ENCODE measurements around the gene CDH20. TPM values are rescaled to one million over a fixed set of nuclear protein-coding genes. Genes with fewer than 3 reads are reported as not detected.

Gene CDH20
- total and polyA plus RNA-seq, 2 donors (not counting 1 experiment from before 2014, with no cell fraction given), result 0.24 TPM; not detected in 1

DNA sequence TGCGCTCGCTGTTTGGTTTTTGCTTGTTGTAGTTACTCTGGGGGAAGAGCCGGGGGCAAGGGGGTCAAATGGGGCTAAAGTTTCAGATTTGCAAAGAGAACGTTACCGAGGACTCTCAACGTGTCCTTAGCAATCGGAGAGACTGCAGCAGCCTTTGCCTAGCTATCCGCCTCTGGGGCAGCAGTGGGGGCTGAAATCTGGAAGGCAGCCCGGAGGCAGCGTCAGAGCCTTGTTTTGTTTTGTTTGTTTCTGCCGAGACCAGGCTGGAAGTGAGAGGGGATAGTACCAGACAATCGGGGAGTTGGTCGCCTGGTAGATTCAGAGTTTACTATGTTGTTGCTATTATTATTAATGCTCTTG lies 1.2 kb downstream of the CDH20 start:
- H3K4me3 ChIP-seq (replicated peaks in 1 of 4; ENCODE audit: control extremely low read depth in 1 of 4, insufficient read depth in 1 of 4, low read depth in 3 of 4, low read length in 4 of 4), result peak overlapping the region; percentile 26 to 53 (median 48)
- H2AFZ ChIP-seq (ENCODE audit: low read length), result peak overlapping the region; percentile 34
- TF ChIP-seq EZH2 (IDR thresholded peaks at IDR 0.05; ENCODE audit: low read length, missing control alignments), result no peak
- TF ChIP-seq, protein P1, sequence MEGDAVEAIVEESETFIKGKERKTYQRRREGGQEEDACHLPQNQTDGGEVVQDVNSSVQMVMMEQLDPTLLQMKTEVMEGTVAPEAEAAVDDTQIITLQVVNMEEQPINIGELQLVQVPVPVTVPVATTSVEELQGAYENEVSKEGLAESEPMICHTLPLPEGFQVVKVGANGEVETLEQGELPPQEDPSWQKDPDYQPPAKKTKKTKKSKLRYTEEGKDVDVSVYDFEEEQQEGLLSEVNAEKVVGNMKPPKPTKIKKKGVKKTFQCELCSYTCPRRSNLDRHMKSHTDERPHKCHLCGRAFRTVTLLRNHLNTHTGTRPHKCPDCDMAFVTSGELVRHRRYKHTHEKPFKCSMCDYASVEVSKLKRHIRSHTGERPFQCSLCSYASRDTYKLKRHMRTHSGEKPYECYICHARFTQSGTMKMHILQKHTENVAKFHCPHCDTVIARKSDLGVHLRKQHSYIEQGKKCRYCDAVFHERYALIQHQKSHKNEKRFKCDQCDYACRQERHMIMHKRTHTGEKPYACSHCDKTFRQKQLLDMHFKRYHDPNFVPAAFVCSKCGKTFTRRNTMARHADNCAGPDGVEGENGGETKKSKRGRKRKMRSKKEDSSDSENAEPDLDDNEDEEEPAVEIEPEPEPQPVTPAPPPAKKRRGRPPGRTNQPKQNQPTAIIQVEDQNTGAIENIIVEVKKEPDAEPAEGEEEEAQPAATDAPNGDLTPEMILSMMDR (conservative IDR thresholded peaks at IDR 0.05 in 1 of 2, IDR thresholded peaks at IDR 0.05 in 1 of 2; ENCODE audit: low read depth in 1 of 2, low read length in 2 of 2), result no peak
- no peak overlapping the region for H3K9ac ChIP-seq (ENCODE audit: insufficient read depth, low read length)
- H4K20me1 ChIP-seq (ENCODE audit: control insufficient read depth, extremely low read depth, insufficient read depth, low read length), result no peaks in the 10 kb centered on the region
- DNase-seq (ENCODE audit: low read depth in 2 of 2), result peak in 1 of 2 donors; percentile 3
- peaks cover 14% of the 10 kb centered on the region for H3K27me3 ChIP-seq (ENCODE audit: control insufficient read depth, insufficient read depth, low read length)
- peak overlapping the region; percentile 93 for H3K4me2 ChIP-seq (ENCODE audit: extremely low read depth, insufficient read depth, low read length)
- peaks cover 4% of the 10 kb centered on the region for H3K4me1 ChIP-seq (ENCODE audit: control insufficient read depth, extremely low read depth, insufficient read depth, low read length)
- H3K36me3 ChIP-seq (ENCODE audit: control insufficient read depth, insufficient read depth, low read length), result no peaks in the 10 kb centered on the region
- H3K79me2 ChIP-seq (ENCODE audit: control insufficient read depth, insufficient read depth, low read length), result no peaks in the 10 kb centered on the region
- H3K9me3 ChIP-seq (ENCODE audit: control insufficient read depth, insufficient read depth, low read depth, low read length), result no peaks in the 10 kb centered on the region
- no peak overlapping the region for H3K27ac ChIP-seq (ENCODE audit: insufficient read depth, low read length)

DNA sequence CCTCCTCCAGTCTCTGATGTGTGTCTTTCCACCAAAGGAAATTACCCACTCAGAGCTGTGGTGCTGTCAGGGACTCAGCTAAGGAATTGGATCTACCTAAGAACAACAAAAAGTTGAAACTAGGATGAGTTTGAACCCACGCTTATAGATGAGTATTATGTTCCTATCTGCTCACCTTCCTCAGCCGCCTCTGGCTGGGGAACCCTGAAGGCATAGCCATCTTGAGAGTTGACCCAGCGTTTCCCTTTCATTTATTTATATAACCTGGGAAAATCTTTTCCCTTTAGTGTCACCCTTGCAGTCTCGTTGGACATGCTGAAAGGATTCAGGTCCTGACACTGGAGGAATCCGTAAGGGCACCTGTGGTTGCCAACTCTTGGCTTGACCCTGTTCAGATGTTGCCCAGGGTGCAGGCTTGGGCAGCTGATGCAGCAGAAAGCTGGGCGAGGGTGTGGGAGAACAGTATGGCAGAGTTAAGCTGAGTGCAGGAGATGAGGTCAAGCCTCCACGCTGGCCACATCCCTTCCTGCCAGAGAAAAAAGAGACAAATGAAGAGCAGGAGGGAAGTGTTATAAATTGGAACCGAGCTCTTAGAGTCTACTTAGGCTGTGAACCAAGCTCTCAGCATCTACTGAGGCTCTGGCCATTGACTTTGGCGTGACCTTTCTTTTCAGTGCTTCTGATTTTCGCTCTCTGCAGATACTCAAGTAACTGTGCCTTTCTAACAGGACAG lies 1.9 kb downstream of the CDH20 start:
- Histone ChIP-seq H3K27me3 (ENCODE audit: control insufficient read depth, insufficient read depth, low read length) (peaks cover 14% of the 10 kb centered on the region), H3K36me3 (ENCODE audit: control insufficient read depth, insufficient read depth, low read length) (no peaks in the 10 kb centered on the region), H3K9me3 (ENCODE audit: control insufficient read depth, insufficient read depth, low read depth, low read length) (no peaks in the 10 kb centered on the region), H3K9ac (ENCODE audit: insufficient read depth, low read length) (no peak overlapping the region), H3K4me2 (ENCODE audit: extremely low read depth, insufficient read depth, low read length) (no peak overlapping the region), H3K4me3 (replicated peaks in 1 of 4; ENCODE audit: control extremely low read depth in 1 of 4, insufficient read depth in 1 of 4, low read depth in 3 of 4, low read length in 4 of 4) (no peak overlapping the region), H3K27ac (ENCODE audit: insufficient read depth, low read length) (no peak overlapping the region), H4K20me1 (ENCODE audit: control insufficient read depth, extremely low read depth, insufficient read depth, low read length) (no peaks in the 10 kb centered on the region), H3K4me1 (ENCODE audit: control insufficient read depth, extremely low read depth, insufficient read depth, low read length) (peaks cover 4% of the 10 kb centered on the region), H2AFZ (ENCODE audit: low read length) (no peak overlapping the region), H3K79me2 (ENCODE audit: control insufficient read depth, insufficient read depth, low read length) (no peaks in the 10 kb centered on the region)
- no peak for DNase-seq (ENCODE audit: low read depth in 2 of 2)
- TF ChIP-seq, protein P1 (conservative IDR thresholded peaks at IDR 0.05 in 1 of 2, IDR thresholded peaks at IDR 0.05 in 1 of 2; ENCODE audit: low read depth in 1 of 2, low read length in 2 of 2), result no peak
- TF ChIP-seq EZH2 (IDR thresholded peaks at IDR 0.05; ENCODE audit: low read length, missing control alignments), result no peak

DNA sequence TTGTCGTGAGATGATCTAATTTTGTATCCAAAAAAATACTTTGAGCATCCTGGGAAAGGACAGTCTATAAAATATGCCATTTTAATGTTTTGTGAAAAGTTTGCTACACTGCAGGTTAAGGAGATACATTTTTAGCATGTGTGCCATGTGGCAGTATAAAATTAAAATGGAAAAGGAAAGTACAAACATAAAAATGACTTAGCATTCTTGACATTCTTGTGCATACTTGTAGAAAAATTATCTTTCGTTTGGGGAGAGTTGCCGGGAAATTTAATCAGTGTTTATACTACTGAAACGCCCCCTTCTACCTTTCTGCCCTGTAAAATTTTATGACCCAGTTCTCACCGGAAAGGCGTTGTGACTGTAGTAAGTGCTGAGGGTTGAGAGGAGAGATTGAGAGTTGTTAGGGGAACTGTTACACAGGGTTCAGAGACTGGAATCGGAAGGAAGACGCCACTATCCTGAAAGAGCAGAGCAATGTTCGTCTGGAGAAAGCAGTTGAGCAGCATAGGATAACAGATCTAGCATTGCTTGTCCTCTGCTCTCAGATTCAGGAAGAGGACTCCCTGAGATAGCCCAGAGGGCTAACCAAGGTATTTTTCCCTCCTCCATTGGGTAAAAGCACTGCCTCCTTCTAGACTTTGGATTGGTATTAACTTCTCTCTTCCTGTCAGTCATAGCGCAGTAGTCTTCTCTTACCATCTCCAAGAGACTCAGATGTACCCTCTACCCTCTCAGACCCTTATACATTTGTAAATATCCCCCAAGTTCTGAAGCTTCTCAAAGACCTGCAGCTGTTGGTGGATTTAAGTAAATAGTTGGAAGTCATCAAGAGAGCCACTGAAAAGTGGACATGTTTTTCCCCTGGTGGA lies 2.7 kb downstream of the CDH20 start:
- Histone ChIP-seq H3K9me3 (ENCODE audit: control insufficient read depth, insufficient read depth, low read depth, low read length) (no peaks in the 10 kb centered on the region), H3K4me3 (replicated peaks in 1 of 4; ENCODE audit: control extremely low read depth in 1 of 4, insufficient read depth in 1 of 4, low read depth in 3 of 4, low read length in 4 of 4) (no peak overlapping the region), H4K20me1 (ENCODE audit: control insufficient read depth, extremely low read depth, insufficient read depth, low read length) (no peaks in the 10 kb centered on the region), H3K4me2 (ENCODE audit: extremely low read depth, insufficient read depth, low read length) (peak overlapping the region; percentile 34), H3K79me2 (ENCODE audit: control insufficient read depth, insufficient read depth, low read length) (no peaks in the 10 kb centered on the region), H3K4me1 (ENCODE audit: control insufficient read depth, extremely low read depth, insufficient read depth, low read length) (peaks cover 4% of the 10 kb centered on the region), H2AFZ (ENCODE audit: low read length) (no peak overlapping the region), H3K9ac (ENCODE audit: insufficient read depth, low read length) (no peak overlapping the region), H3K36me3 (ENCODE audit: control insufficient read depth, insufficient read depth, low read length) (no peaks in the 10 kb centered on the region), H3K27ac (ENCODE audit: insufficient read depth, low read length) (no peak overlapping the region), H3K27me3 (ENCODE audit: control insufficient read depth, insufficient read depth, low read length) (peaks cover 14% of the 10 kb centered on the region)
- no peak for TF ChIP-seq EZH2 (IDR thresholded peaks at IDR 0.05; ENCODE audit: low read length, missing control alignments)
- TF ChIP-seq, protein P1 (conservative IDR thresholded peaks at IDR 0.05 in 1 of 2, IDR thresholded peaks at IDR 0.05 in 1 of 2; ENCODE audit: low read depth in 1 of 2, low read length in 2 of 2), result no peak
- peak in 1 of 2 donors; percentile 34 for DNase-seq (ENCODE audit: low read depth in 2 of 2)

Data from fibroblast of lung (primary cell).